Nephron (organoid): Measurements from ENCODE around the gene HOXA9.

Source experiments
- H3K27ac Mint-ChIP-seq, 3 experiments: 2 replicates each; pipeline ENCODE4 v1.8.0; 2020; ENCODE audit warnings: mixed read lengths in 3 of 3, mild to moderate bottlenecking in 2 of 3, moderate library complexity in 1 of 3
- H3K27me3 Mint-ChIP-seq: 2 replicates; pipeline ENCODE4 v1.8.0; 2021; ENCODE audit warnings: low read depth, mild to moderate bottlenecking, moderate library complexity, mixed read lengths
- H3K36me3 Mint-ChIP-seq: 2 replicates; pipeline ENCODE4 v1.8.0; 2020; ENCODE audit warnings: low read depth, mixed read lengths
- H3K4me1 Mint-ChIP-seq: 2 replicates; pipeline ENCODE4 v1.8.0; 2020; ENCODE audit warnings: mixed read lengths
- H3K4me3 Mint-ChIP-seq, 3 experiments: 2 replicates each; pipeline ENCODE4 v1.8.0; 2020; ENCODE audit warnings: mild to moderate bottlenecking in 3 of 3, mixed read lengths in 3 of 3, moderate library complexity in 2 of 3
- H3K9me3 Mint-ChIP-seq: 2 replicates; pipeline ENCODE4 v1.8.0; 2020; ENCODE audit warnings: mixed read lengths
- CTCF ChIP-seq, 3 experiments: fragments of 200-600 bp; sonication (generic); IDR thresholded peaks; one replicate each; pipeline ENCODE4 v1.5.0; 2021; ENCODE audit warnings: antibody characterized with exemption in 3 of 3; ENCODE audit not compliant: unreplicated experiment in 3 of 3

The HOXA9 gene

GRCh38 chr7:27116031-27116961 is 49.0 kb downstream of the HOXA9 start:
- peaks cover 11% of the 10 kb centered on the region for H3K27me3 Mint-ChIP-seq
- peaks cover 67% of the 10 kb centered on the region for H3K4me1 Mint-ChIP-seq
- TF ChIP-seq CTCF (IDR thresholded peaks at IDR 0.05; ENCODE audit: unreplicated experiment in 3 of 3): no peak
- H3K27ac Mint-ChIP-seq: peak overlapping the region; percentile 98 to 100 (median 99)
- no peaks in the 10 kb centered on the region for H3K9me3 Mint-ChIP-seq
- H3K4me3 Mint-ChIP-seq: peak overlapping the region; percentile 90 to 93 (median 91)
- H3K36me3 Mint-ChIP-seq: peaks cover 61% of the 10 kb centered on the region

DNA sequence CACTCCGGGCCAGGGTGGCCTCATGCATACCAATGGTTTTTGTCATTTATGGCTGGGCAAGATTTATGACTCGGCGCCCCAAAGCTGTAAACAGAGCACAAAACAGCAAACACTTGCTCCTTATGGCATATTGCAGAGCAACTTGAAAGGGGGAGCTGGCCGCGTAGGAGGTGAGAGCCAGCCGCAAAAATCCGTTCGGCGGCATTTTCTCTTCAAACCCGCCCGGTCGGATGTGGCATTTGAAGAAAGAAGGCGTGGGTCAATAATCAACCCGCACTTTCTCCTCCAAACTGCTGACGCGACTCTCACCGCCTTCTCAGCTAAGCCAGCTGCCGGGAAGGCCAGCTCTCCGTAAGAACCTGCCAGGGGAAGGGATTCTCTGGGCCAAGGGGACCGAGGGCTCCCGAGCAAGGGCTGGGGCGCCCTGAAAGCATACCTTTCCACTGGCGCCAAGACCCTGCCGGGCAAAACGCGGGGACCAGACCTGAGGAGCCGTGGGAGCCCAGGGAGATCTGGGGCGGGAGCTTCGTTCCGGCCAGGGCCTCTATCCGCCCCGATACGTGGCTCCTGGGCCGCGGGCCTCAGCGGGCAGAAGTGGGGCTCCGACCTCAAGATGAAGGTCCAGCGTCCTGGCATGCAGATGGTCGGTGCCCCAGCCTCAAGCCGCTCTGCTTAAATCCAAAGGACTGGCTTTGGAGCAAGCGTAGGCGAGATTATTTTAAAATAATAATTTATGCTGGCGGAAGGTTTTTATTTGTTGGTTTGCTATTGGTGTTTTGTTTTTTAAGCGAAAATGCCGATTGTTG is 49.9 kb downstream of the HOXA9 start:
- Mint-ChIP-seq H3K27me3 (peaks cover 11% of the 10 kb centered on the region), H3K27ac (peak overlapping the region; percentile 98 to 100 (median 99)), H3K36me3 (peaks cover 57% of the 10 kb centered on the region), H3K4me3 (peak overlapping the region; percentile 90 to 93 (median 91)), H3K9me3 (no peaks in the 10 kb centered on the region), H3K4me1 (peaks cover 67% of the 10 kb centered on the region)
- no peak for TF ChIP-seq CTCF (IDR thresholded peaks at IDR 0.05; ENCODE audit: unreplicated experiment in 3 of 3)

GRCh38 chr7:27114881-27115220 is 50.5 kb downstream of the HOXA9 start:
- no peaks in the 10 kb centered on the region for H3K9me3 Mint-ChIP-seq
- peak overlapping the region; percentile 98 to 100 (median 99) for H3K27ac Mint-ChIP-seq
- TF ChIP-seq CTCF (IDR thresholded peaks at IDR 0.05; ENCODE audit: unreplicated experiment in 3 of 3): no peak
- peaks cover 55% of the 10 kb centered on the region for H3K36me3 Mint-ChIP-seq
- peak overlapping the region; percentile 90 to 93 (median 91) for H3K4me3 Mint-ChIP-seq
- H3K4me1 Mint-ChIP-seq: peaks cover 65% of the 10 kb centered on the region
- peaks cover 13% of the 10 kb centered on the region for H3K27me3 Mint-ChIP-seq

DNA sequence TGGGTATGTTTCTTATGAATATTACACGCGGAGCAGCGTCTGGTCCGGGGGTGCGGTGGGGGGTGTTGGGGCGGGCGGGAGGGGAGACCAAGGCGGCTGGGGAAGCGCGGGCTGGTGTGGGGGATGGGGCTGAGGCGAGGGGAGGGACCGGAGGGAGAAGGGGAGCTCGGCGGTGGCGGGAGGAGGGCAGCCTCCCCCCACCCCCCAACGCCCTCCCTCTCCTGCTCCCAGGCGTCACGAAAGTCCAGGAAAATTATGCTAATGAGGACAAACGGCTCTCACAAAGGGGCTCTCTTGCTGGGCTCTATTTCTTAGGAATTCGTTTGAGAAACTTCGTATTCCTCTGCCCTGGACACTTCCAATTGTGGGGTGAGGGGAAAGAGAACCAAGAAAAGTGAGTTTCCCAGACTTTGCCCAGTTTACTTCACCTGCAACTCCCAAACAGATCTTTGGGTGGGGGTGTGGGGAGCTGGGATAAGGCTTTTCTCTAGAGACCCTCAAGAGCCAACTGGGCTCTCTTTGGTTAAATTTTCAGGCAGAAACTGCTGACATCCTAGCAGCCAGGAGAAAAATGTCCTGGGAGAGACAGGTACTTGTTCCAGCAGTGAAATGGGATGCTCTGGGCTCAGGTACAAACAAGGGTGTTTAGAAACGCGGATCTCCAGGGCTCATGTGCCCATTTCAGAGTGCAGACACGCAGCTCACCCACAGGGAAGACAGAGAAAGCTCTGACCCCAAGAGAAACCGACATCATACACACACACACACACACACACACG is 51.2 kb downstream of the HOXA9 start:
- Mint-ChIP-seq H3K36me3 (peaks cover 55% of the 10 kb centered on the region), H3K27ac (peak overlapping the region; percentile 98 to 100 (median 99)), H3K9me3 (no peaks in the 10 kb centered on the region), H3K27me3 (peaks cover 15% of the 10 kb centered on the region), H3K4me1 (peaks cover 65% of the 10 kb centered on the region), H3K4me3 (peak overlapping the region; percentile 90 to 93 (median 91))
- no peak for TF ChIP-seq CTCF (IDR thresholded peaks at IDR 0.05; ENCODE audit: unreplicated experiment in 3 of 3)

DNA sequence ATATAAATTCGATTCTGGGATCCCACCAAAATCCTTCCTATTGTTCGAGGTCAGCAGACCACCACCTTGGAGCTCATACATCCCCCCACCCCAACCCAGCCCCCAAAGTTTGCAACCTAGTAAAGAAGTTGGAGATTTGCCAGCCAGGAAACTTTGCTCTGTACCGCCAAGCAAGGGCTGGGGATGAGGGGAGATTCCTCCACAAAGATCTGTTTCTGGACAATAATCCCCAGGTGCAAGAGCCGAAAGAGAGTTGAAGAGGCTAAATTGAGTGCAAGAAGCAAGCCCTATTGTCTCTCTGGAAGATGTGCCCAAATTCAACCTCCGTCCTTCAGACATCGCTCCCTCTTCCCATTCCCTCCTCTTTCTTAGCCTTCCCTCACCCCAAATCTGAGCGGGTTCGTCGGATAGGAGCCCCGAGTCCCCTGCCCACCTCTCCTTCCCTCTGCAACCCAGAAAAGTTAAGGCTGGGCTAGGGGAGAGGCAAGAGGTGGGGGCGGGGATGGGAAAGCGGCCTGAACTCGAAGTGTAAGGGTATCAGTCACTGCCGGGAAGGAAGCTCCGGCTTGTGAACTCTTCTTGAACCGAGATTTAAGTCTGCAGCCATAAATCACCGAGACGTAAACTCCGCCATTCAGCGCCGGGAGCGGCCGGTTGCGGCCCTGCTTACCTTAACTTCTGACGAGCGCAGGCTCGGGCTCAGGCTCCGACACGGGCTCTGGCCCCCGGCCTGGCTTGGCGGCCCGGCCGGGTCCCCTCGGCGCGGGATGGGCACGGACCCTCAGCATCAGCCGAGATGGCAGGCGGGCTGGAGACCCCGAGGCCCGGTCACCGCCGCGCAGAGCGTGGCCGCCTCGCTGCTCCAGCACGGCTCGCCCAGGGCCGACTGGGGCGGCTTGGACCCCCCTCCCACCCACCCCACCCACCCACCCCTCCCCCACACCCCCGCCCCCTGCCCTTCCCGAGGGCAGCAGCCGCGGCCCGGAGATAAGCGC is 52.1 kb downstream of the HOXA9 start:
- H3K4me3 Mint-ChIP-seq: peak overlapping the region; percentile 96 to 99 (median 96)
- TF ChIP-seq CTCF (IDR thresholded peaks at IDR 0.05; ENCODE audit: unreplicated experiment in 3 of 3): no peak
- H3K27ac Mint-ChIP-seq: peak overlapping the region; percentile 99 to 100 (median 100)
- H3K4me1 Mint-ChIP-seq: peaks cover 65% of the 10 kb centered on the region
- H3K9me3 Mint-ChIP-seq: no peaks in the 10 kb centered on the region
- H3K27me3 Mint-ChIP-seq: peaks cover 13% of the 10 kb centered on the region
- H3K36me3 Mint-ChIP-seq: peaks cover 54% of the 10 kb centered on the region
